Bronchial epithelial cell (primary cell): ENCODE data around the gene HYDIN. TPM values are rescaled to one million over a fixed set of nuclear protein-coding genes. Genes with fewer than 3 reads are reported as not detected.

Experiments used
- DNase-seq: peaks from one replicate; pipeline ENCODE4 v3.0.0-alpha.2; 2010; ENCODE audit warnings: low read depth
- FAIRE-seq: peaks from 2 replicates; lab custom pipeline; 2011; peaks lifted over from hg19 to GRCh38; lab: Jason Lieb, UNC
- H3K27me3 ChIP-seq: 2 replicates; pipeline ENCODE4 v1.5.1; 2011; ENCODE audit warnings: low read length; ENCODE audit not compliant: control insufficient read depth, insufficient read depth
- H3K36me3 ChIP-seq: 2 replicates; pipeline ENCODE4 v1.5.1; 2011; ENCODE audit warnings: low read length; ENCODE audit not compliant: control insufficient read depth, insufficient read depth
- H3K4me3 ChIP-seq: 2 replicates; pipeline ENCODE4 v1.5.1; 2011; ENCODE audit warnings: mild to moderate bottlenecking, low read depth, low read length, control low read depth
- CTCF ChIP-seq: IDR thresholded peaks from 2 replicates; pipeline ENCODE4 v1.5.1; 2011; ENCODE audit warnings: mild to moderate bottlenecking, moderate library complexity, low read length, control low read depth, inconsistent platforms; ENCODE audit not compliant: insufficient read depth, severe bottlenecking
- total RNA-seq: library from RNA; depleted of rRNA; stranded (reverse); fragments of >200 nt; gene quantifications from 2 replicates; pipeline ENCODE4 v1.2.1, GENCODE V29; 2014

Gene HYDIN
- total RNA-seq, 1 donor from 2014 or later: 1.3 TPM

DNA sequence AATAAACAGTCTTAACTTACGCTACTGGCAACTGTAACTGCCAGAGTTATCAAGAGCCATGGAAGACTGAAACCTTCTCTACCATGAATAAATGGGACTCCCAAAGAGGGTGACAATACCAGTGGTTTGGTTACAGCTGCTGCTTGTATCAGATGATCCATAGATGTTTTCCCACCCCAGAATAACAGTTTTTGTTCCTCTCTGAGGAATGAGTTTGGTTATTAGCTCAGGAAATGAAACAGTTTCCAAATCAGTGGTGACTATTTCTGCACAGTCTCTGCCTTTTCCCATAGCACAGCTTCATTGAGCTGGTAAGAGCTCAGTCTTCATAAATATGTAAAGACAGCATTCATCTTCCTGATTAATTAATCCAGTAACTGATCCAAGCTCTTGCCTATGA, 14.0 kb upstream of the HYDIN start:
- DNase-seq (no peak), FAIRE-seq (no peak)
- H3K4me3 ChIP-seq: no peak overlapping the region
- TF ChIP-seq CTCF: no peak
- H3K36me3 ChIP-seq: no peaks in the 10 kb centered on the region
- no peaks in the 10 kb centered on the region for H3K27me3 ChIP-seq

GRCh38 chr16:71242601-71243000, 12.1 kb upstream of the HYDIN start:
- no peak for TF ChIP-seq CTCF
- FAIRE-seq (no peak), DNase-seq (no peak)
- Histone ChIP-seq H3K27me3 (no peaks in the 10 kb centered on the region), H3K36me3 (no peaks in the 10 kb centered on the region), H3K4me3 (no peak overlapping the region)

DNA sequence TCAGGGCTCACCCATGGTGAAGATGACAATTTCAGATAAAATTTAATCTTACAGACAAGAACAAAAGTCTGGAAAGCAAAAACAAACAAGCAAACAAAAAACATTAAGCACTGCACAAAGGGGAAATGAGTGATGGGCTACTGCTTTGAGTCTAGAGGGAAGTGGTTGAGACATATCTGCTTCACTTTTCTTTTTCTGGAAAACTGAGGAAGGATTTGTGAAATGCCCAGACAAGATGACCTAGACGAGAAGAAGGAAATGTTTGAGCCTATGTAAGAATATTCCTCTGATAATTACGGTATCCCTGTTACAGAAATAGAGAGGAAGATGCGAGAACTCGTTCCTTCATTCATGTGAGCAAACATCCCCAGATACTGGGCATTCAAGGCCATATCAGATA, 11.5 kb upstream of the HYDIN start:
- TF ChIP-seq CTCF: no peak
- FAIRE-seq: peak; percentile 23
- H3K4me3 ChIP-seq: no peak overlapping the region
- H3K36me3 ChIP-seq: no peaks in the 10 kb centered on the region
- H3K27me3 ChIP-seq: no peaks in the 10 kb centered on the region
- DNase-seq: no peak

DNA sequence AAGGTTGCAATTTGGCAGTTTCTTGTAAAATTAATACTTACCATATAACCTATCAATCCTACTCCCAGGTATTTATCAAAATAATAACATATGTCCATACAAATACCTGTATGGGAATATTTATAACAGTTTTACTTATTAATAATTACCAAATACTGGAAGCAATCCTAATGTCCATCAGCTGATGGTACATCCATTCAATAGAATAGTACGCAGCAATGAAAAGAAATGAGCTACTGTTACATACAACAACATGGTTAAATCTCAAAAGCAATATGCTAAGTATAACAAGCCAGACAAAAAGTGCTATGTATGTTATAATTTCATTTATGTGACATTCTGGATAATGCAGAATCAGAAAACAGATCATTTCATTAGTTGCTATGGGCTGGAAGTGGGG, 1.2 kb downstream of the HYDIN start:
- Histone ChIP-seq H3K4me3 (no peak overlapping the region), H3K36me3 (no peaks in the 10 kb centered on the region), H3K27me3 (no peaks in the 10 kb centered on the region)
- no peak for TF ChIP-seq CTCF
- FAIRE-seq (no peak), DNase-seq (no peak)

GRCh38 chr16:71226229-71227141, 4.0 kb downstream of the HYDIN start:
- no peak overlapping the region for H3K4me3 ChIP-seq
- no peaks in the 10 kb centered on the region for H3K27me3 ChIP-seq
- no peak for DNase-seq
- H3K36me3 ChIP-seq: no peaks in the 10 kb centered on the region
- FAIRE-seq: no peak
- no peak for TF ChIP-seq CTCF
